Neural progenitor cell (in vitro differentiated cells): ENCODE results near the gene MBP.

ENCODE experiments used
- CTCF ChIP-seq: fragments of 200-600 bp; sonication (generic); IDR thresholded peaks from 2 replicates; pipeline ENCODE4 v1.5.1; 2017; ENCODE audit warnings: antibody characterized with exemption, mild to moderate bottlenecking
- EZH2 ChIP-seq: fragments of 200-600 bp; sonication (generic); IDR thresholded peaks from 2 replicates; pipeline ENCODE4 v1.6.1; 2017; ENCODE audit warnings: antibody characterized with exemption, mild to moderate bottlenecking, moderate library complexity

GRCh38 chr18:77162580-77162979 is 30.0 kb upstream of the MBP start:
- TF ChIP-seq CTCF (no peak), EZH2 (no peak)
